ENCODE results near the gene SORT1. TPM values are rescaled to one million over a fixed set of nuclear protein-coding genes. Genes with fewer than 3 reads are reported as not detected.

SORT1 gene
- total RNA-seq: 3.3 and 4.7 TPM in 2 replicates

DNA sequence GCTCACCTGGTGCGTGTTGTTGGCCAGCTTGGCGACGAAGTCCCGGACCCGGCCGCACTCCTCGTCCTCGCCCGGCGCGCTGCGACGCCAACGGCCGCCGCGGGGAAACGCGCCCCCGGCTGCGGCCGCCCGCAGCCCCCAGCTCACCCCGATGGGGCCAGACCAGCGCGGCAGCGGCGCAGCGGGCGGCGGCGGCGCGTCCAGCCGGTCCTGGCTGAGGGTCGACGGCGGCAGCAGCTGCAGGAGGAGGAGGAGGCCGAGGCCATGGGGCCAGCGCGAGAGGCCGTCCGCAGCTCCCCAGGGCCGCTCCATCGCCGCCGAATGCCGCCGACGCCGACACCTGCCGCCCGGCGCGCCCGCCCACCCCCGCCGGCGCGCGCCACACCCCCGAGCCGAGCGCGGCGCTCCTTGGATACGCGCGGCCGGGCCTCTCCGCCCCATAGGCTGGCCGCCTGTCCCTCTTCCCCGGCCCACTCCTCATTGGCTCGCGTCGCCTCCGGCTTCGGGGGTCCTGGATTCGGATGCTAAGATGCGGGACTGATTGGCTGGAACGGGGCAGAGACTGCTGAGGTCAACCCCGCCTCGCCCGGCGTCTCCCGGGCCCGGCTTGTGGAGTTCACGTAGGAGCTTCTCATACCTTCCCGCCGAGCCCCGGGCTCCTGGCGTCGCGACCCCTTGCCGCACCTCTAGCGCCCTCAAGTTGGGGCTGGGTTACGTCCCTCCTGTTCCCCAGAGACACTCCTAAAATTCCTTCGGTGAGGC is at the start of gene SORT1:
SORT1 (minus strand) TSS at position 338 of the 762 bp plus-strand sequence; CDS start at position 312, 26 bp downstream.

GRCh38 chr1:109426281-109427170 is 28.8 kb upstream of the SORT1 start, which contains the start of gene PSMA5:
Gene PSMA5, minus strand, starts transcription at chr1:109426448. Its CDS starts 118 bp downstream, at chr1:109426330.

DNA sequence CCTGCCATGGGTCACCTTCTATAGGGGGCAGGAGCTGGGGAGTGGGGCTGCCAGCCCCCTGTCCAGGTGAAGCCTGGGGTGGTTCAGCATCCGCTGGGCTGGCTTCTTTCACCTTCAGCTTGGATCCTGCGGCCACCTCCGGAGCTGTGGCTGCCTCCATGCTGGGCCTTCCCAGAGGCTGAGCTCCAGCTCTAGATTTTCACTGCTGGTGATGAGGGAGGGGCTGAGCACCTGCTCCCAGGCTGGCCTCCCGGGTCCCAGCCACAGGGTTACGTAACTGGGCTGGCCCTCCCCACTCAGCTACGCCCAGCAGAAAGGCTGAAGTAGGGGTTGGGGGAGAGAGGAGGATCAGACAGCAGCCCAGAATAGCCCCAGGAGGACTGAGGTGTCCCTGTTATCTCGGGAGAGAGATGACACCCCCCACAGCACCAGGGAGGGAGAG is 90.9 kb downstream of the SORT1 start, which contains the start of gene MYBPHL:
MYBPHL (minus strand) TSS at position 180 of the 442 bp plus-strand sequence; CDS start at position 160, 20 bp downstream.

DNA sequence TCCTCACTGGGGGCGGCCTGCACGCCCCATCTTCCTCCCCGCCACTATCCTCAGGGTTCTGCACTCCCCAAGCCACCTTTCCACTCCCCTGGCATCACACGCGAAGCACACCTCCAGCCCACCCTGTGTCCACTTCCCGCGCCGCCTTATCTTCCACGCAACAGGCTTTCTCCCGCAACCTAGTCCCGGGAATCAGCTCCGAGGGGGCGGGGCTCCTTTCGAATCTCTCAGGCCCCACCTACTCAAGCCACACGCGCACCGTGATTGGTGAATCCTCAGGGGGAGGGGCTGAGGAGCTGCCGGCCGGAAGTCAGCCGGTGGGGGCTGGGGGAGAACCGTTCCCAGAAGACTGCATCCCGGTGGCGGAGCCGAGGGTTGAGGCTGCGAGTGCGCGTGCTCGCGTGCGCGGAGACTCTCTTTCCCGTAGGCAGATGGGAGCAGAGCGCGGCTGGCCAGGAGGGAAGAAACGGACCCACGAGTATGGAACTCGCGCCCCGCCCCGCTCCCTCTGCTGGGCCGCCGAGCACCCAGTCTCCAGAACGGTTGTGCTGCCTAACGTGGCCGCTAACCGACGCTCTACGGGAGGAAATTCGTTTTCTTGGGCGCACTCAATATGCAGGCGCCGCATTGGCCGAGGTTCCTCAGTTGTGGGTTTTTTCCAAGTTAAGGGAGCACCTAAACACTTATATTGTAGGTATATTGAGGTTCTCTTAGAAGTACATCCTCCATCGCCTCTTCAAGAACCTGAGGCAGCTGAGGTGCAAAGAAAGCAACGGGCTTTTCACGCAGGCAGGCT is 114.6 kb downstream of the SORT1 start, which contains the start of gene PSRC1:
PSRC1 (minus strand) TSS at position 194 of the 796 bp plus-strand sequence.

Other genes starting within 250 kb of the SORT1 start
- gene SARS1, start 184.0 kb downstream of the SORT1 start, total RNA-seq: 266 and 324 TPM in 2 replicates
- 1.00 and 1.5 TPM in 2 replicates for gene CELSR2, start 148.4 kb downstream of the SORT1 start, total RNA-seq
- gene PSRC1, start 114.8 kb downstream of the SORT1 start, total RNA-seq: 1.8 and 2.3 TPM in 2 replicates
- not detected in 2 replicates for gene MYBPHL, start 90.9 kb downstream of the SORT1 start, total RNA-seq
- gene PSMA5, start 28.5 kb upstream of the SORT1 start, total RNA-seq: 39.1 and 43.8 TPM in 2 replicates
- 0.28 and 0.46 TPM in 2 replicates for gene SYPL2, start 68.6 kb upstream of the SORT1 start, total RNA-seq
- 0.85 and 1.5 TPM in 2 replicates for gene ATXN7L2, start 86.0 kb upstream of the SORT1 start, total RNA-seq
- gene CYB561D1, start 96.2 kb upstream of the SORT1 start, total RNA-seq: 3.6 TPM in 2 replicates
- 1.6 and 2.0 TPM in 2 replicates for gene AMIGO1, start 111.8 kb upstream of the SORT1 start, total RNA-seq
- 0.28 TPM in 2 replicates for gene GPR61, start 142.0 kb upstream of the SORT1 start, total RNA-seq
- 11.7 and 13.7 TPM in 2 replicates for gene GNAI3, start 150.7 kb upstream of the SORT1 start, total RNA-seq
- 0.28 and 0.37 TPM in 2 replicates for gene GNAT2, start 221.7 kb upstream of the SORT1 start, total RNA-seq
- gene AMPD2, start 221.9 kb upstream of the SORT1 start, total RNA-seq: 73.5 and 83.7 TPM in 2 replicates